ENCODE measurements around the gene GTPBP3.
"Not testable (repeated sequence)": the region's sequence is repeated elsewhere in the genome, so short reads cannot be mapped to it uniquely, and the experiment has no call there.

GTPBP3 gene

DNA sequence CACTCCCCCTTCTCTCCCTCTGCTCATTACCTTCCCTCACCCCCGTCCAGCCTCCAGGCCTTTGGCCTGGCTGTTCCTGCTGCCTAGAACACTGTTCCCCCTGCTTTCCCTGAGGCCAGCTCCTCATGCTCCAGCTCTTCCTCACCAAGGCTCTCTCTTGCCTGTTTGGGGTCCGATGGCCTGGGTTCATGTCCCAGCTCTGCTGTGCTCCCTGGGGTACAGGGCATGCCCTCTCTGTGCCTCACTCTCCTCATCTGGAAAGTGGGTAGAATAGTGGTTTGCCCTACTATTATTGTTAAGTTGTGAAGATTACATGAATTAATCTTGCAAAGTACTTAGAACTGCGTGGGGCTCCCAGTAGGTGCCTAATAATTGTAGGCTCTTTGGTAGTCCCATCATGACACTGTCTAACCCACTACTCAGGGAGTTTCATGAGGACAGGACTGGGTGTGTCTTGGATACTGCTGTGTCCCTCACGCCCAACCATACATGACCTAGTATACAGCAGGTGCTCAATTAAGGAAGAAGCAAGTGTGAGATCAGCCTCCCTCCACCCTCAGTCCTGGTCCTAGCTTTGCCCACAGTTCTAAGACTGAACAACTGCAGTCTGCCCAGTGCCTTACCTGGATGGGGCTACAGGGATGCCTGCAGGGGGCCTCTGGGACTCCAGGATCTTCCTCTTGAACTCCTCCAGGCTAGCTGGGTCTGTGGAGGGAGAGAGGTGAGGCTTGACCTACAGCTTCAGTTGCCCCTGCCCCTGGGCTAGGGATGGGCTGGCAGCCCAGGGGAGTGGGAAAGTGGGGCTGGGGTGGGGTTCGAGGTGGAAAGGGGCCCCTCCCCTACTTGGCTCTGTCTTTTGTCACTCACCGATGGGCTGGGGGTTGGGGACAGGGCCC, 22.8 kb downstream of the GTPBP3 start:
- H3K4me1 ChIP-seq (ENCODE audit: control insufficient read depth, insufficient read depth, low read length), result no peaks in the 10 kb centered on the region
- H3K9me3 ChIP-seq (ENCODE audit: control insufficient read depth, insufficient read depth, low read length), result no peaks in the 10 kb centered on the region
- no peak overlapping the region for H3K4me3 ChIP-seq (ENCODE audit: low read depth, low read length)
- no peaks in the 10 kb centered on the region for H3K36me3 ChIP-seq (ENCODE audit: control insufficient read depth, insufficient read depth, low read length)
- H3K9ac ChIP-seq (ENCODE audit: low read depth, low read length), result no peak overlapping the region
- H3K27me3 ChIP-seq (ENCODE audit: control insufficient read depth, insufficient read depth, low read length), result no peaks in the 10 kb centered on the region

DNA sequence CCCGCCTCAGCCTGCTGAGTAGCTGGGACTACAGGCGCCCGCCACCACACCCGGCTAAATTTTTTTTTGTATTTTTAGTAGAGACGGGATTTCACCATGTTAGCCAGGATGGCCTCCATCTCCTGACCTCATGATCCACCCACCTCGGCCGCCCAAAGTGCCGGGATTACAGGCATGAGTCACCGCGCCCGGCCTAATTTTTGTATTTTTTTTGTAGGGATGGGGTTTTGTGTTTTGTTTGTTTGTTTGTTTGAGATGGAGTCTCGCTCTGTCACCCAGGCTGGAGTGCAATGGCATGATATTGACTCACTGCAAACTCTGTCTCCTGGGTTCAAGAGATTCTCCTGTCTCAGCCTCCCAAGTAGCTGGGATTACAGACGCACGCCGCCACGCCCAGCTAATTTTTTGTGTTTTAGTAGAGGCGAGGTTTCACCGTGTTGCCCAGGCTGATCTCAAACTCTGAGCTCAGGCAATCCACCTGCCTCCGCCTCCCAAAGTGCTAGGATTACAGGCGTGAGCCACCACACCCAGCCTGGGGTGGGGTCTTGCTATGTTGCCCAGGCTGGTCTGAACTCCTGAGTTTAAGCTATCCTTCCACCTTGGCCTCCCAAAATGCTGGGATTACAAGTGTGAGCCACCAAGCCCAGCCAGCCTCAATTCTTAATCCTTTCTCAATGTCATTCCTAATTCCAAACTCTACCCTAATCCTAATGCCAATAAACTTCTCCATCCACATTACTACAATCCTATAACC, 26.7 kb downstream of the GTPBP3 start:
- not testable (repeated sequence) for H3K4me1 ChIP-seq (ENCODE audit: control insufficient read depth, insufficient read depth, low read length); H3K9me3 ChIP-seq (ENCODE audit: control insufficient read depth, insufficient read depth, low read length); H3K9ac ChIP-seq (ENCODE audit: low read depth, low read length); H3K27me3 ChIP-seq (ENCODE audit: control insufficient read depth, insufficient read depth, low read length); H3K4me3 ChIP-seq (ENCODE audit: low read depth, low read length); H3K36me3 ChIP-seq (ENCODE audit: control insufficient read depth, insufficient read depth, low read length)

DNA sequence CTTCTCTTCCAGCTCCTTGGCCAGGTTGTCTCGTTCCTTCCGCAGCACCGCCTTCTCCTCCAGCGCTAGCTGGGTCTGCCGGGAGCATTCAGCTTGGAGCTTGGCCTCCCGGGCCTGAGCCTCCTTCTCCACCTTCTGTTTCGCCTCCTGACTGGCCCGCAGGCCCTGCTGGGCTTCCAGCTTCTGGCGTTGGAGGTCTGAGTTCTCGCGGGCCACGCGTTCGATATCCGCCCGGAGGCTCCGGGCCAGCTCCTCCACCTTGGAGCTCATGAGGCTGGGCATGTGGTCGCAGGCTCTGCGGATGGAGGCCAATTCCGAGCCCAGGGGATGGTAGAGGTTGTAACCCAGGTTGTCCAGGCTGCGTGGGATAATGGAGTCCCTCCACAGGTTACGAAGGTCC, 28.0 kb downstream of the GTPBP3 start:
- Histone ChIP-seq H3K9me3 (ENCODE audit: control insufficient read depth, insufficient read depth, low read length) (no peaks in the 10 kb centered on the region), H3K4me1 (ENCODE audit: control insufficient read depth, insufficient read depth, low read length) (no peaks in the 10 kb centered on the region), H3K4me3 (ENCODE audit: low read depth, low read length) (no peak overlapping the region), H3K36me3 (ENCODE audit: control insufficient read depth, insufficient read depth, low read length) (no peaks in the 10 kb centered on the region), H3K27me3 (ENCODE audit: control insufficient read depth, insufficient read depth, low read length) (no peaks in the 10 kb centered on the region), H3K9ac (ENCODE audit: low read depth, low read length) (no peak overlapping the region)

- no peaks in the 10 kb centered on the region for H3K4me1 ChIP-seq (ENCODE audit: control insufficient read depth, insufficient read depth, low read length)
- H3K4me3 ChIP-seq (ENCODE audit: low read depth, low read length), result no peak overlapping the region
- H3K27me3 ChIP-seq (ENCODE audit: control insufficient read depth, insufficient read depth, low read length), result no peaks in the 10 kb centered on the region
- H3K9ac ChIP-seq (ENCODE audit: low read depth, low read length), result no peak overlapping the region
- H3K9me3 ChIP-seq (ENCODE audit: control insufficient read depth, insufficient read depth, low read length), result no peaks in the 10 kb centered on the region
- no peaks in the 10 kb centered on the region for H3K36me3 ChIP-seq (ENCODE audit: control insufficient read depth, insufficient read depth, low read length)
Measured at GRCh38 chr19:17370026-17370587, 32.8 kb downstream of the GTPBP3 start.

- no peak within 1 kb of the TSS for H3K4me3 ChIP-seq (ENCODE audit: low read depth, low read length)
- H3K9ac ChIP-seq (ENCODE audit: low read depth, low read length), result no peak within 1 kb of the TSS
- H3K4me1 ChIP-seq (ENCODE audit: control insufficient read depth, insufficient read depth, low read length), result peaks cover 2% of the 10 kb centered on the region
- H3K36me3 ChIP-seq (ENCODE audit: control insufficient read depth, insufficient read depth, low read length), result no peaks in the 10 kb centered on the region
- no peaks in the 10 kb centered on the region for H3K9me3 ChIP-seq (ENCODE audit: control insufficient read depth, insufficient read depth, low read length)
- no peaks in the 10 kb centered on the region for H3K27me3 ChIP-seq (ENCODE audit: control insufficient read depth, insufficient read depth, low read length)
Measured at GRCh38 chr19:17376935-17377600, 39.7 kb downstream of the GTPBP3 start, which contains the start of gene PLVAP. Gene PLVAP (minus strand): TSS chr19:17377342. CDS start chr19:17377288, 54 bp downstream.

DNA sequence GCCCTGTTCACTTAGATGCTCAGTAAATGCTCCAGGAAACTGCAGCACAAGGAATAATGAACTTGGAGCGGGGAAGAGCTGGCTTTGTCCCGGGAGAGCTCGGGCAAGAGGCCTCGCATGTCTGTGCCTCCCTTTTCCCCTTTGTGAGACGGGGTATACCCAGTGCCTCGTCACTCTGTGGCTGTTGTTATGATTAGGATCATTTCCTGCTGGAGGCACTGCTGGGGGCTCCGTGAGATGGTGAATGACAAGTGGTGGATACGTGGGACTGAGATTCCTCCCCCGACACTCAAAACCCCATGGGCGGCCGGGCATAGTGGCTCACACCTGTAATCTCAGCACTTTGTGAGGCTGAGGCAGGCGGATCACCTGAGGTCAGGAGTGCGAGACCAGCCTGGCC, 40.9 kb downstream of the GTPBP3 start:
- Histone ChIP-seq H3K9me3 (ENCODE audit: control insufficient read depth, insufficient read depth, low read length) (no peaks in the 10 kb centered on the region), H3K4me3 (ENCODE audit: low read depth, low read length) (no peak overlapping the region), H3K36me3 (ENCODE audit: control insufficient read depth, insufficient read depth, low read length) (no peaks in the 10 kb centered on the region), H3K4me1 (ENCODE audit: control insufficient read depth, insufficient read depth, low read length) (peaks cover 2% of the 10 kb centered on the region), H3K9ac (ENCODE audit: low read depth, low read length) (no peak overlapping the region), H3K27me3 (ENCODE audit: control insufficient read depth, insufficient read depth, low read length) (no peaks in the 10 kb centered on the region)

GRCh38 chr19:17379221-17379631, 41.9 kb downstream of the GTPBP3 start:
- H3K4me3 ChIP-seq (ENCODE audit: low read depth, low read length), result no peak overlapping the region
- no peaks in the 10 kb centered on the region for H3K36me3 ChIP-seq (ENCODE audit: control insufficient read depth, insufficient read depth, low read length)
- H3K4me1 ChIP-seq (ENCODE audit: control insufficient read depth, insufficient read depth, low read length), result peaks cover 2% of the 10 kb centered on the region
- H3K27me3 ChIP-seq (ENCODE audit: control insufficient read depth, insufficient read depth, low read length), result no peaks in the 10 kb centered on the region
- no peak overlapping the region for H3K9ac ChIP-seq (ENCODE audit: low read depth, low read length)
- no peaks in the 10 kb centered on the region for H3K9me3 ChIP-seq (ENCODE audit: control insufficient read depth, insufficient read depth, low read length)

- H3K36me3 ChIP-seq (ENCODE audit: control insufficient read depth, insufficient read depth, low read length), result no peaks in the 10 kb centered on the region
- no peak overlapping the region for H3K9ac ChIP-seq (ENCODE audit: low read depth, low read length)
- peaks cover 2% of the 10 kb centered on the region for H3K4me1 ChIP-seq (ENCODE audit: control insufficient read depth, insufficient read depth, low read length)
- no peaks in the 10 kb centered on the region for H3K27me3 ChIP-seq (ENCODE audit: control insufficient read depth, insufficient read depth, low read length)
- no peak overlapping the region for H3K4me3 ChIP-seq (ENCODE audit: low read depth, low read length)
- no peaks in the 10 kb centered on the region for H3K9me3 ChIP-seq (ENCODE audit: control insufficient read depth, insufficient read depth, low read length)
Measured at GRCh38 chr19:17380426-17381138, 43.2 kb downstream of the GTPBP3 start.

- no peak overlapping the region for H3K9ac ChIP-seq (ENCODE audit: low read depth, low read length)
- peaks cover 8% of the 10 kb centered on the region for H3K27me3 ChIP-seq (ENCODE audit: control insufficient read depth, insufficient read depth, low read length)
- no peak overlapping the region for H3K4me3 ChIP-seq (ENCODE audit: low read depth, low read length)
- no peaks in the 10 kb centered on the region for H3K36me3 ChIP-seq (ENCODE audit: control insufficient read depth, insufficient read depth, low read length)
- no peaks in the 10 kb centered on the region for H3K4me1 ChIP-seq (ENCODE audit: control insufficient read depth, insufficient read depth, low read length)
- no peaks in the 10 kb centered on the region for H3K9me3 ChIP-seq (ENCODE audit: control insufficient read depth, insufficient read depth, low read length)
Measured at GRCh38 chr19:17385878-17386611, 48.7 kb downstream of the GTPBP3 start.

GRCh38 chr19:17389288-17389687, 51.9 kb downstream of the GTPBP3 start:
- no peaks in the 10 kb centered on the region for H3K4me1 ChIP-seq (ENCODE audit: control insufficient read depth, insufficient read depth, low read length)
- no peak overlapping the region for H3K4me3 ChIP-seq (ENCODE audit: low read depth, low read length)
- peaks cover 8% of the 10 kb centered on the region for H3K27me3 ChIP-seq (ENCODE audit: control insufficient read depth, insufficient read depth, low read length)
- no peaks in the 10 kb centered on the region for H3K36me3 ChIP-seq (ENCODE audit: control insufficient read depth, insufficient read depth, low read length)
- no peak overlapping the region for H3K9ac ChIP-seq (ENCODE audit: low read depth, low read length)
- no peaks in the 10 kb centered on the region for H3K9me3 ChIP-seq (ENCODE audit: control insufficient read depth, insufficient read depth, low read length)
